Measurements from ENCODE around the gene MAP4K2. TPM values are rescaled to one million over a fixed set of nuclear protein-coding genes. Genes with fewer than 3 reads are reported as not detected.

Gene MAP4K2
- total and polyA plus RNA-seq, 2 donors from 2014 or later, result 12.5 to 15.4 TPM

GRCh38 chr11:64849598-64850356 is 46.8 kb upstream of the MAP4K2 start:
- Histone ChIP-seq H3K9ac (ENCODE audit: low read length in 3 of 3) (no peak overlapping the region), H3K4me1 (ENCODE audit: control insufficient read depth in 2 of 3, insufficient read depth in 2 of 3, low read depth in 1 of 3, low read length in 3 of 3) (peaks cover 0 to 20% (median 5%) of the 10 kb centered on the region in 3 donors), H3K36me3 (ENCODE audit: control insufficient read depth in 2 of 3, insufficient read depth in 3 of 3, low read length in 3 of 3) (no peaks in the 10 kb centered on the region), H3K9me3 (ENCODE audit: control insufficient read depth in 2 of 3, insufficient read depth in 1 of 3, low read length in 3 of 3) (no peaks in the 10 kb centered on the region), H3K27me3 (ENCODE audit: control insufficient read depth, insufficient read depth, low read length) (no peaks in the 10 kb centered on the region), H3K4me3 (ENCODE audit: low read length in 3 of 3) (no peak overlapping the region), H3K27ac (ENCODE audit: low read depth in 2 of 2, low read length in 2 of 2) (no peak overlapping the region)
- no peak for FAIRE-seq
- no peak for DNase-seq
- no peak for TF ChIP-seq CTCF (IDR thresholded peaks at IDR 0.05; ENCODE audit: borderline replicate concordance, extremely low read depth, insufficient read depth)
- intact Hi-C loops (cut with DNase I), result loop anchor here (5.0 kb wide), 1 partner anchor 43 kb away; no protein-coding TSS in a partner anchor

- intact Hi-C loops (cut with DNase I), result no loop called here
- peak; percentile 30 for TF ChIP-seq CTCF (IDR thresholded peaks at IDR 0.05; ENCODE audit: borderline replicate concordance, extremely low read depth, insufficient read depth)
- H3K4me3 ChIP-seq (ENCODE audit: low read length in 3 of 3), result no peak overlapping the region
- H3K9me3 ChIP-seq (ENCODE audit: control insufficient read depth in 2 of 3, insufficient read depth in 1 of 3, low read length in 3 of 3), result no peaks in the 10 kb centered on the region
- no peak overlapping the region for H3K9ac ChIP-seq (ENCODE audit: low read length in 3 of 3)
- no peak overlapping the region for H3K27ac ChIP-seq (ENCODE audit: low read depth in 2 of 2, low read length in 2 of 2)
- peaks cover 0 to 14% (median 6%) of the 10 kb centered on the region in 3 donors for H3K4me1 ChIP-seq (ENCODE audit: control insufficient read depth in 2 of 3, insufficient read depth in 2 of 3, low read depth in 1 of 3, low read length in 3 of 3)
- H3K36me3 ChIP-seq (ENCODE audit: control insufficient read depth in 2 of 3, insufficient read depth in 3 of 3, low read length in 3 of 3), result no peaks in the 10 kb centered on the region
- H3K27me3 ChIP-seq (ENCODE audit: control insufficient read depth, insufficient read depth, low read length), result no peaks in the 10 kb centered on the region
- peak in 1 of 5 donors; percentile 88 for DNase-seq
- no peak for FAIRE-seq
Observed at GRCh38 chr11:64848826-64849597, 46.0 kb upstream of the MAP4K2 start.

- FAIRE-seq (no peak), DNase-seq (no peak)
- Histone ChIP-seq H3K27me3 (ENCODE audit: control insufficient read depth, insufficient read depth, low read length) (no peaks in the 10 kb centered on the region), H3K4me1 (ENCODE audit: control insufficient read depth in 2 of 3, insufficient read depth in 2 of 3, low read depth in 1 of 3, low read length in 3 of 3) (peaks cover 0 to 19% (median 10%) of the 10 kb centered on the region in 3 donors), H3K9me3 (ENCODE audit: control insufficient read depth in 2 of 3, insufficient read depth in 1 of 3, low read length in 3 of 3) (no peaks in the 10 kb centered on the region), H3K36me3 (ENCODE audit: control insufficient read depth in 2 of 3, insufficient read depth in 3 of 3, low read length in 3 of 3) (no peaks in the 10 kb centered on the region), H3K27ac (ENCODE audit: low read depth in 2 of 2, low read length in 2 of 2) (no peak overlapping the region), H3K9ac (ENCODE audit: low read length in 3 of 3) (no peak overlapping the region), H3K4me3 (ENCODE audit: low read length in 3 of 3) (no peak overlapping the region)
- intact Hi-C loops (cut with DNase I), result no loop called here
- TF ChIP-seq CTCF (IDR thresholded peaks at IDR 0.05; ENCODE audit: borderline replicate concordance, extremely low read depth, insufficient read depth), result no peak
Observed at GRCh38 chr11:64848214-64848825, 45.3 kb upstream of the MAP4K2 start.

Data from kidney (tissue), 14 donors.